GM11168 (cell line): ENCODE measurements around the gene ZNF606.

ENCODE experiments used
- in situ Hi-C: fragments of 300-500 bp; cut with MboI; formaldehyde crosslinking; loops from one replicate; pipeline ENCODE4 v1.12.0; 2022; ENCODE audit warnings: low sequenced_read_pairs; ENCODE audit not compliant: unreplicated experiment

ZNF606 gene

GRCh38 chr19:57935731-57936130, 66.9 kb downstream of the ZNF606 start:
- in situ Hi-C loops: no loop called here

GRCh38 chr19:57934820-57935665, 67.6 kb downstream of the ZNF606 start, which contains the start of gene ZNF418:
Gene ZNF418 (minus strand): TSS chr19:57935402. CDS start chr19:57933822, 1,580 bp downstream.
- in situ Hi-C loops: no loop called here

GRCh38 chr19:57927587-57927986, 75.0 kb downstream of the ZNF606 start:
- in situ Hi-C loops: no loop called here
